Activated CD8-positive, alpha-beta memory T cell treated with anti-CD3 and anti-CD28 coated beads for 36 hours (primary cell): Measurements from ENCODE around the gene OR2A1. TPM values are rescaled to one million over a fixed set of nuclear protein-coding genes. Genes with fewer than 3 reads are reported as not detected.
"Not testable (repeated sequence)": the region's sequence is repeated elsewhere in the genome, so short reads cannot be mapped to it uniquely, and the experiment has no call there.

Experiments used
- CTCF ChIA-PET: fragments of 350-600 bp; sonication (Branson Sonifier 250); formaldehyde crosslinking; loops from one replicate; lab custom pipeline; 2021; ENCODE audit warnings: antibody characterized with exemption; lab: Charles Lee
- POLR2A ChIA-PET: fragments of 350-600 bp; sonication (Branson Sonifier 250); formaldehyde crosslinking; loops from one replicate; lab custom pipeline; 2021; ENCODE audit warnings: antibody characterized with exemption; lab: Charles Lee
- total RNA-seq, 2 experiments: library from RNA; stranded (reverse); gene quantifications; one replicate each; pipeline ENCODE4 v1.2.3, GENCODE V29; 2021

The OR2A1 gene
- total RNA-seq, 2 experiments from 2014 or later, result not detected

DNA sequence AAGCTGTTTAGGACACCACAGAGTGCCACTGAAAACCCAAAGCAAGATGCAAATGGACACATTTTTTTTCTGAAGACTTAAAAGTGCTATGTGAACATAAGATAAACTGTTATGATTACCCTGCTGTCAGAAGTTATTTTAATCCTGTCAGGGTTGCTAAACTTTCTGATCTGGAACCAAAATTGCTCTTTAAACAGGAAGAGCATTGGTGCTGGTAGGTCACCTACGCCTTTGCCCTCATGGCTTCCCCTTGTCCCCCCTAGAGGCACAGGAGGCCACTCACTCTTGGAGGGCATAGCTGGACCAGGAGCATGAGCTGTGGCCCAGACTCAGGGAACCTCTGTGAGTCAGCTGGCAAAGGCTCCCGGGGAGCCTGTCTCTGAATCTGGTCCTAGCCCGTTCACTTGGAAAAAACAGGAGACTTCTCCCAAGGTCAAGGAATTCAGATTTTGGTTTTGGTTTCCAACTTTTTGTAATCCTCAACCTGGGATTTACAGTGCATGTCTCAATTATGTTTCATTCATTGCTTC, 9.5 kb downstream of the OR2A1 start:
- CTCF ChIA-PET, POLR2A ChIA-PET: not testable (repeated sequence)

GRCh38 chr7:144323359-144323758, 11.1 kb downstream of the OR2A1 start:
- POLR2A ChIA-PET, CTCF ChIA-PET: not testable (repeated sequence)

- POLR2A ChIA-PET, CTCF ChIA-PET: not testable (repeated sequence)
Observed at GRCh38 chr7:144325868-144326267, 13.6 kb downstream of the OR2A1 start.

- CTCF ChIA-PET, POLR2A ChIA-PET: not testable (repeated sequence)
Observed at GRCh38 chr7:144330044-144330443, 17.8 kb downstream of the OR2A1 start.

- POLR2A ChIA-PET, CTCF ChIA-PET: not testable (repeated sequence)
Observed at GRCh38 chr7:144331221-144331995, 19.2 kb downstream of the OR2A1 start.

- POLR2A ChIA-PET, CTCF ChIA-PET: not testable (repeated sequence)
Observed at GRCh38 chr7:144331996-144332288, 19.7 kb downstream of the OR2A1 start.

DNA sequence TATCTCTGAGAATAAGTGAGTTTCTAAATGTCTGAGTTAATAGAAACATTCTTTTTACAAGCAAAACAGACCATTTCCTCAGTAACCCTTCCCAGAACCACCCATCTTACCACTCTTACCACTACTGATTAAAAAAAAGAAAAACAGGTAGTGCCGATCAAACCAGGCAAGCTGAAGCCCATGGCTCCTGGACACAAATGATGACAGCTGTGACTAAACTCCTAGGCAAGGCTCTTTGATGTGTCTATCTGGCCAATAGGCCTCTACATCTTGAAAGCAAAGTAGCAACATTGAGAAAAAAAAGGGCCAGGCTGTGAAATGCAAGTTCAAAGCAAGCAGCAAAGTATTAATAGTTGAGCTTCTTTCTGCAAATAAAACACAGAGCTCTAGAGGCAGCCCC, 36.4 kb downstream of the OR2A1 start:
- CTCF ChIA-PET, POLR2A ChIA-PET: not testable (repeated sequence)

DNA sequence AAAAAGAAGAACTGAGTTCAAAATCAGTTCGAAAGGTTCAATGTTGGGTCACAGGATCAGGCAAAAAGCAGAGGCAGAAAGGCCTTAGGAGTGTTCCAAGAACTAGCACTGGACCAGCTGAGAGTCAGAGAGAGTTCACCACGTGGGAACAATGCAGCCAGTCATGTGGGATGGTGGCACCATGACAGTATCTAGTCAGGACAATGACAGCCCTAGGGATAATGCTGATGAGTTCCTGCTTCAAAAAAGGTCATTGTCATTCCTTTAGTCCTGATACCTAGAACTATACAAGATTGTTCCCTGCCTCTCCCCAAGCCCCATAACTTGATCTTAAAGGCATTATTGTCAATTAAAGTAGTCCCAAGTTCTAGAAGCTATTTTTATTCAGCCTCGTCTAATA, 39.4 kb downstream of the OR2A1 start:
- POLR2A ChIA-PET, CTCF ChIA-PET: not testable (repeated sequence)

- CTCF ChIA-PET, POLR2A ChIA-PET: not testable (repeated sequence)
Observed at GRCh38 chr7:144355176-144355822, 43.1 kb downstream of the OR2A1 start, which contains the start of gene ARHGEF5. Gene ARHGEF5 (plus strand): TSS chr7:144355402. CDS start chr7:144362670, 7,268 bp downstream.

- POLR2A ChIA-PET, CTCF ChIA-PET: not testable (repeated sequence)
Observed at GRCh38 chr7:144356185-144356584, 44.0 kb downstream of the OR2A1 start.

GRCh38 chr7:144356860-144357259, 44.6 kb downstream of the OR2A1 start:
- POLR2A ChIA-PET, CTCF ChIA-PET: not testable (repeated sequence)

GRCh38 chr7:144362061-144362460, 49.8 kb downstream of the OR2A1 start:
- POLR2A ChIA-PET, result not testable (repeated sequence)

DNA sequence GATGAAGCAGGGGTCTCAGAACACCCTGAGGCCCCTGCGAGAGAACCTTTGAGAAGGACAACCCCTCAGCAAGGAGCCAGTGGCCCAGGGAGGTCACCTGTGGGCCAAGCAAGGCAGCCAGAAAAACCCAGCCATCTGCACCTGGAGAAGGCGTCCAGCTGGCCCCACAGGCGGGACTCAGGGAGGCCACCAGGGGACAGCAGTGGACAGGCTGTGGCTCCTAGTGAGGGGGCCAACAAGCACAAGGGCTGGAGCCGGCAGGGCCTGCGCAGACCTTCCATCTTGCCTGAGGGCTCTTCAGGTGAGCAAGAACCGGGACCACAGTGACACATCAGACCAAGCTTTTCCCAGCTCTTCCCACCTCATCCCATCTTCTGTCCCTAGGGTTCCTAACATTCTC, 53.3 kb downstream of the OR2A1 start:
- CTCF ChIA-PET, POLR2A ChIA-PET: not testable (repeated sequence)

More at GRCh38 chr7:144362061-144362460, 49.8 kb downstream of the OR2A1 start:
- CTCF ChIA-PET, result not testable (repeated sequence)

DNA sequence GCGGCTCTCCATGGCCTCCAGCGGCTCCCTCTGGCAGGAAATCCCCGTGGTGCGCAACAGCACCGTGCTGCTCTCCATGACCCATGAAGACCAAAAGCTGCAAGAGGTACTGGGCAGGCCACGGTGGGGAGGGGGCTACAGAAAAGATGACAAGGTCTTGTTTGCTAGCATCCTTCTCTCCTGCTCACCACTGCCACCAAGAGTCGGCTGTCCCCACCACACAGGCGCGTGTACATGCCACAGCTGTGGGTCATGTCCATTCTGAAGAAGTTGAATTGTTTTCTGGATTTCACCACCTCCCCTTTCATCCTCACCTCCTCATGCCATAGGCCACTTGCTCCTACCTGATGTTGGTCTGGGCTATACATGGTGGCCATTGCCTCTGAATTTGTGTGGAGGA, 55.0 kb downstream of the OR2A1 start:
- POLR2A ChIA-PET, CTCF ChIA-PET: not testable (repeated sequence)

- CTCF ChIA-PET, POLR2A ChIA-PET: not testable (repeated sequence)
Observed at GRCh38 chr7:144369221-144369620, 57.0 kb downstream of the OR2A1 start.

Other genes with a start within 250 kb of the OR2A1 start
- not detected for gene OR2A25, start 242.6 kb upstream of the OR2A1 start, total RNA-seq
- not detected for gene OR2A12, start 226.1 kb upstream of the OR2A1 start, total RNA-seq
- not detected for gene OR2A2, start 202.8 kb upstream of the OR2A1 start, total RNA-seq
- not detected for gene OR2A14, start 189.2 kb upstream of the OR2A1 start, total RNA-seq
- gene CTAGE4, start 129.0 kb upstream of the OR2A1 start, total RNA-seq, result 1 to 10 TPM; 1.2 to 2.0 TPM
- 1 to 10 TPM; 4.8 to 4.9 TPM for gene ARHGEF35, start 116.6 kb upstream of the OR2A1 start, total RNA-seq
- gene OR2A42, start 72.8 kb upstream of the OR2A1 start, total RNA-seq, result not detected
- gene OR2A7, start 47.6 kb upstream of the OR2A1 start, total RNA-seq, result 1 to 10 TPM; 1.0 to 1.2 TPM
- under 1 TPM in 1 of 2 experiments, not detected in 1; 0.78 TPM for gene CTAGE8, start 43.1 kb upstream of the OR2A1 start, total RNA-seq
- 1 to 10 TPM; 8.7 to 9.9 TPM for gene ARHGEF5, start 43.0 kb downstream of the OR2A1 start, total RNA-seq
- not detected for gene NOBOX, start 91.3 kb downstream of the OR2A1 start, total RNA-seq